Parathyroid adenoma (tissue), 2 donors: ENCODE measurements around the gene CHST11.
"Not testable (repeated sequence)": the region's sequence is repeated elsewhere in the genome, so short reads cannot be mapped to it uniquely, and the experiment has no call there.

ENCODE experiments used
- H2AFZ ChIP-seq: fragments of 300-600 bp; sonication (generic); one replicate; pipeline ENCODE4 v1.7.0; 2017; ENCODE audit warnings: antibody characterized with exemption, mild to moderate bottlenecking
- H3K27ac ChIP-seq: fragments of 300-600 bp; sonication (generic); one replicate; pipeline ENCODE4 v1.7.0; 2017
- H3K27me3 ChIP-seq: fragments of 300-600 bp; sonication (generic); one replicate; pipeline ENCODE4 v1.7.0; 2017; ENCODE audit warnings: low read length; ENCODE audit not compliant: control insufficient read depth, insufficient read depth
- H3K36me3 ChIP-seq: fragments of 300-600 bp; sonication (generic); one replicate; pipeline ENCODE4 v1.7.0; 2017; ENCODE audit warnings: low read length; ENCODE audit not compliant: control insufficient read depth, insufficient read depth
- H3K4me1 ChIP-seq: fragments of 300-600 bp; sonication (generic); one replicate; pipeline ENCODE4 v1.7.0; 2017; ENCODE audit warnings: control low read depth
- H3K4me2 ChIP-seq: fragments of 300-600 bp; sonication (generic); one replicate; pipeline ENCODE4 v1.7.0; 2017; ENCODE audit warnings: low read length
- H3K4me3 ChIP-seq: fragments of 300-600 bp; sonication (generic); one replicate; pipeline ENCODE4 v1.7.0; 2017; ENCODE audit warnings: low read depth, low read length
- H3K79me2 ChIP-seq: fragments of 300-600 bp; sonication (generic); one replicate; pipeline ENCODE4 v1.7.0; 2017; ENCODE audit warnings: control low read depth
- H3K9ac ChIP-seq: fragments of 300-600 bp; sonication (generic); one replicate; pipeline ENCODE4 v1.7.0; 2017; ENCODE audit warnings: mild to moderate bottlenecking
- H3K9me3 ChIP-seq: fragments of 300-600 bp; sonication (generic); one replicate; pipeline ENCODE4 v1.7.0; 2017; ENCODE audit warnings: low read length; ENCODE audit not compliant: control insufficient read depth
- CTCF ChIP-seq: fragments of 300-600 bp; sonication (generic); IDR thresholded peaks from one replicate; pipeline ENCODE4 v1.7.0; 2017; ENCODE audit warnings: antibody characterized with exemption, mild to moderate bottlenecking
- donor health status: primary hyperparathyroidism.

The CHST11 gene

GRCh38 chr12:104557488-104558195, 100.9 kb downstream of the CHST11 start:
- H3K4me2 ChIP-seq, result no peak overlapping the region
- H3K9ac ChIP-seq, result no peak overlapping the region
- no peak overlapping the region for H3K4me3 ChIP-seq
- H3K4me1 ChIP-seq, result no peaks in the 10 kb centered on the region
- H3K79me2 ChIP-seq, result no peaks in the 10 kb centered on the region
- H2AFZ ChIP-seq, result no peak overlapping the region
- no peaks in the 10 kb centered on the region for H3K36me3 ChIP-seq
- H3K27ac ChIP-seq, result no peak overlapping the region
- TF ChIP-seq CTCF, result no peak
- no peaks in the 10 kb centered on the region for H3K9me3 ChIP-seq
- H3K27me3 ChIP-seq, result no peaks in the 10 kb centered on the region

DNA sequence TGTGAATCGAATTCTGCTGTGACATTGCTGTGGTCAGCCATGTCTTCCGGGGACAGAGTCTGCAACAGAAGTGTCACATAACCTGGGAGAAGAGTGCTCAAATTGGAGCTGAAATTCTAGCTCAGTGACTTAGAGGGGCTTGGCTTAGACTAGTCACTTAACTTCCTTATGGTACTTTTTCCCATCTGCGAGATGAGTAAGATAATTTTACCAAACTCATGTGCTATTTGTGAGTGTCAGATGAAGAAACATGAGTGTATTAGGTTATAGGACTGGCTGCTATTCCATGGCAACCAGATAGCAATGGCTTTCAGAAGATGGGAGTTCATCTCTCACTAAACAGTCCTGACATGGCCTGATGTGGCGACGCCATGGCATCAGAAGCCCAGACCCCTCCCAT, 104.1 kb downstream of the CHST11 start:
- Histone ChIP-seq H3K4me3 (no peak overlapping the region), H2AFZ (no peak overlapping the region), H3K4me2 (no peak overlapping the region), H3K79me2 (no peaks in the 10 kb centered on the region), H3K4me1 (peaks cover 5% of the 10 kb centered on the region), H3K27me3 (no peaks in the 10 kb centered on the region), H3K9ac (no peak overlapping the region), H3K27ac (no peak overlapping the region), H3K9me3 (no peaks in the 10 kb centered on the region), H3K36me3 (no peaks in the 10 kb centered on the region)
- TF ChIP-seq CTCF, result no peak

- H3K4me3 ChIP-seq, result no peak overlapping the region
- H2AFZ ChIP-seq, result no peak overlapping the region
- no peak overlapping the region for H3K27ac ChIP-seq
- no peaks in the 10 kb centered on the region for H3K9me3 ChIP-seq
- no peak overlapping the region for H3K4me2 ChIP-seq
- H3K27me3 ChIP-seq, result no peaks in the 10 kb centered on the region
- H3K9ac ChIP-seq, result no peak overlapping the region
- H3K79me2 ChIP-seq, result no peaks in the 10 kb centered on the region
- H3K36me3 ChIP-seq, result no peaks in the 10 kb centered on the region
- H3K4me1 ChIP-seq, result peaks cover 5% of the 10 kb centered on the region
- no peak for TF ChIP-seq CTCF
Observed at GRCh38 chr12:104562763-104563162, 106.0 kb downstream of the CHST11 start.

GRCh38 chr12:104564662-104565061, 107.9 kb downstream of the CHST11 start:
- not testable (repeated sequence) for H3K4me1 ChIP-seq, H2AFZ ChIP-seq, H3K9ac ChIP-seq, H3K9me3 ChIP-seq, H3K4me3 ChIP-seq, H3K36me3 ChIP-seq, H3K79me2 ChIP-seq, H3K27me3 ChIP-seq, H3K4me2 ChIP-seq, H3K27ac ChIP-seq

DNA sequence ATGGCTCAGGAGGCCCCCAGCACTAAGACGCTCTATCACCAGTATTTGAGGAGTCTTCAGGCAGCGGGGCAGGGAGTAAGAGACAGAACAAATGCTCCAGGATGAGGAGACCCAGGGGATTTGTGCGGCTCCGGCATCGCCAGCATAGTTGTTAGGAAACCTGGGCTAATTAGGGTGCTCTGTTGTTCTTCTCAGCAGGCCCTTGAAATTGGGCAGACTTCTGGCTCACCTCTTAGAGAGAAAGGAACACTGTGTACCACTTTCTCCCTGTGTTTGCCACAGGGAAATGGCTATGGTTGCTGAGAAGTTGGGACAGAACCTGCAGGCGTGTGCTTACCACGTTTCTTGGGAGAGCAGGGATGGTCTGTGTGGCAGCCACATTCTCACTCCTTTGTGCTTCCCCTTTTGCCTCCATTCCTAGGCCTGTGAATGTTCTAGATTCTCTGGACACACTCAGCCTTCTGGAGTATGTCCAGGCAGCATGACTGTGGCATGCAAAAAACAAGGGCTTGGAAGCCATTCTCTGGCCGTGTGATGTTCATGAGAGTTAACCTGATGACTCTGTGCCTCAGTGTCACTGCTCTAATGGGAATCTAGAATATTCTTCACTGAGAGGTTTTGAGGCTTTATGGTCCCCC, 109.0 kb downstream of the CHST11 start:
- H3K4me2 ChIP-seq, result no peak overlapping the region
- no peaks in the 10 kb centered on the region for H3K9me3 ChIP-seq
- H2AFZ ChIP-seq, result no peak overlapping the region
- no peaks in the 10 kb centered on the region for H3K27me3 ChIP-seq
- H3K9ac ChIP-seq, result no peak overlapping the region
- H3K36me3 ChIP-seq, result no peaks in the 10 kb centered on the region
- H3K4me3 ChIP-seq, result no peak overlapping the region
- no peaks in the 10 kb centered on the region for H3K79me2 ChIP-seq
- peaks cover 5% of the 10 kb centered on the region for H3K4me1 ChIP-seq
- TF ChIP-seq CTCF, result no peak
- no peak overlapping the region for H3K27ac ChIP-seq
